ENCODE results near the gene CELF2.

The CELF2 gene

GRCh38 chr10:11138314-11139033, 120.8 kb downstream of the CELF2 start:
- no peak for DNase-seq

GRCh38 chr10:11140963-11141362, 123.3 kb downstream of the CELF2 start:
- no peak for DNase-seq

GRCh38 chr10:11141571-11142091, 124.0 kb downstream of the CELF2 start:
- no peak for DNase-seq

GRCh38 chr10:11142777-11143176, 125.1 kb downstream of the CELF2 start:
- no peak for DNase-seq

GRCh38 chr10:11143242-11143641, 125.6 kb downstream of the CELF2 start:
- no peak for DNase-seq

- no peak for DNase-seq
Observed at GRCh38 chr10:11144626-11145494, 127.2 kb downstream of the CELF2 start.

- DNase-seq, result peak; percentile 61
Observed at GRCh38 chr10:11145495-11145855, 127.8 kb downstream of the CELF2 start.

GRCh38 chr10:11146402-11147171, 128.9 kb downstream of the CELF2 start:
- no peak for DNase-seq

- no peak for DNase-seq
Observed at GRCh38 chr10:11147722-11148121, 130.1 kb downstream of the CELF2 start.

- DNase-seq, result no peak
Observed at GRCh38 chr10:11148142-11149028, 130.7 kb downstream of the CELF2 start.

- DNase-seq, result no peak
Observed at GRCh38 chr10:11149807-11150141, 132.1 kb downstream of the CELF2 start.

- DNase-seq, result no peak
Observed at GRCh38 chr10:11150231-11150731, 132.6 kb downstream of the CELF2 start.

- no peak for DNase-seq
Observed at GRCh38 chr10:11150879-11151415, 133.3 kb downstream of the CELF2 start.

- no peak for DNase-seq
Observed at GRCh38 chr10:11152801-11153200, 135.1 kb downstream of the CELF2 start.

- DNase-seq, result no peak
Observed at GRCh38 chr10:11153245-11153644, 135.6 kb downstream of the CELF2 start.

- no peak for DNase-seq
Observed at GRCh38 chr10:11153766-11154165, 136.1 kb downstream of the CELF2 start.

- DNase-seq, result no peak
Observed at GRCh38 chr10:11154333-11154732, 136.7 kb downstream of the CELF2 start.

- DNase-seq, result no peak
Observed at GRCh38 chr10:11154849-11155498, 137.3 kb downstream of the CELF2 start.

GRCh38 chr10:11156480-11156879, 138.8 kb downstream of the CELF2 start:
- DNase-seq, result no peak

GRCh38 chr10:11157292-11158076, 139.8 kb downstream of the CELF2 start:
- no peak for DNase-seq
